ENCODE measurements around the gene TDRD7. TPM values are rescaled to one million over a fixed set of nuclear protein-coding genes. Genes with fewer than 3 reads are reported as not detected.

Gene TDRD7
- total RNA-seq, 1 donor from 2014 or later: 20.4 TPM

- Histone ChIP-seq H3K27ac (ENCODE audit: low read depth, low read length) (no peak overlapping the region), H3K36me3 (ENCODE audit: insufficient read depth, low read length) (no peaks in the 10 kb centered on the region), H3K4me3 (ENCODE audit: insufficient read depth, low read depth, low read length) (no peak overlapping the region), H3K27me3 (ENCODE audit: insufficient read depth, low read length) (no peaks in the 10 kb centered on the region), H3K4me1 (ENCODE audit: insufficient read depth, low read length) (no peaks in the 10 kb centered on the region), H2AFZ (ENCODE audit: low read depth, low read length) (no peak overlapping the region), H3K4me2 (ENCODE audit: low read length) (no peak overlapping the region), H4K20me1 (ENCODE audit: insufficient read depth, low read length) (no peaks in the 10 kb centered on the region), H3K79me2 (ENCODE audit: insufficient read depth, low read length) (no peaks in the 10 kb centered on the region), H3K9ac (ENCODE audit: low read length) (no peak overlapping the region), H3K9me3 (ENCODE audit: insufficient read depth, low read depth, low read length) (no peaks in the 10 kb centered on the region)
- peaks cover 9% of the 10 kb centered on the region for H3K4me1 Mint-ChIP-seq (ENCODE audit: low read depth, unreplicated experiment)
- H3K27me3 Mint-ChIP-seq (ENCODE audit: low read depth, unreplicated experiment): no peaks in the 10 kb centered on the region
- DNase-seq (ENCODE audit: low read depth) (no peak), FAIRE-seq (no peak)
- H3K9me3 Mint-ChIP-seq (ENCODE audit: unreplicated experiment): no peaks in the 10 kb centered on the region
- TF ChIP-seq CTCF (IDR thresholded peaks at IDR 0.05; ENCODE audit: insufficient read depth, low read depth, low read length) (no peak), EZH2 (IDR thresholded peaks at IDR 0.05; ENCODE audit: insufficient read depth, low read length) (no peak)
- no peak overlapping the region for H3K4me3 Mint-ChIP-seq (ENCODE audit: unreplicated experiment)
- no peak overlapping the region for H3K27ac Mint-ChIP-seq (ENCODE audit: unreplicated experiment)
- H3K36me3 Mint-ChIP-seq (ENCODE audit: low read depth, unreplicated experiment): peaks cover 13% of the 10 kb centered on the region
Measured at GRCh38 chr9:97431549-97432143, 19.8 kb downstream of the TDRD7 start.

- H3K79me2 ChIP-seq (ENCODE audit: insufficient read depth, low read length): no peaks in the 10 kb centered on the region
- Mint-ChIP-seq H3K27me3 (ENCODE audit: low read depth, unreplicated experiment) (no peaks in the 10 kb centered on the region), H3K4me1 (ENCODE audit: low read depth, unreplicated experiment) (peaks cover 3% of the 10 kb centered on the region), H3K27ac (ENCODE audit: unreplicated experiment) (no peak overlapping the region), H3K4me3 (ENCODE audit: unreplicated experiment) (no peak overlapping the region), H3K9me3 (ENCODE audit: unreplicated experiment) (no peaks in the 10 kb centered on the region), H3K36me3 (ENCODE audit: low read depth, unreplicated experiment) (peaks cover 8% of the 10 kb centered on the region)
- H3K27ac ChIP-seq (ENCODE audit: low read depth, low read length): no peak overlapping the region
- no peaks in the 10 kb centered on the region for H3K9me3 ChIP-seq (ENCODE audit: insufficient read depth, low read depth, low read length)
- H3K36me3 ChIP-seq (ENCODE audit: insufficient read depth, low read length): no peaks in the 10 kb centered on the region
- H3K27me3 ChIP-seq (ENCODE audit: insufficient read depth, low read length): no peaks in the 10 kb centered on the region
- FAIRE-seq: no peak
- H3K9ac ChIP-seq (ENCODE audit: low read length): no peak overlapping the region
- H3K4me2 ChIP-seq (ENCODE audit: low read length): no peak overlapping the region
- DNase-seq (ENCODE audit: low read depth): no peak
- H3K4me1 ChIP-seq (ENCODE audit: insufficient read depth, low read length): no peaks in the 10 kb centered on the region
- TF ChIP-seq EZH2 (IDR thresholded peaks at IDR 0.05; ENCODE audit: insufficient read depth, low read length) (no peak), CTCF (IDR thresholded peaks at IDR 0.05; ENCODE audit: insufficient read depth, low read depth, low read length) (no peak)
- H3K4me3 ChIP-seq (ENCODE audit: insufficient read depth, low read depth, low read length): no peak overlapping the region
- H4K20me1 ChIP-seq (ENCODE audit: insufficient read depth, low read length): no peaks in the 10 kb centered on the region
- H2AFZ ChIP-seq (ENCODE audit: low read depth, low read length): no peak overlapping the region
Measured at GRCh38 chr9:97437051-97437600, 25.2 kb downstream of the TDRD7 start.

GRCh38 chr9:97438257-97438656, 26.4 kb downstream of the TDRD7 start:
- Histone ChIP-seq H3K9ac (ENCODE audit: low read length) (no peak overlapping the region), H3K79me2 (ENCODE audit: insufficient read depth, low read length) (no peaks in the 10 kb centered on the region), H3K4me3 (ENCODE audit: insufficient read depth, low read depth, low read length) (no peak overlapping the region), H3K9me3 (ENCODE audit: insufficient read depth, low read depth, low read length) (no peaks in the 10 kb centered on the region), H4K20me1 (ENCODE audit: insufficient read depth, low read length) (no peaks in the 10 kb centered on the region), H2AFZ (ENCODE audit: low read depth, low read length) (no peak overlapping the region), H3K27ac (ENCODE audit: low read depth, low read length) (no peak overlapping the region), H3K27me3 (ENCODE audit: insufficient read depth, low read length) (no peaks in the 10 kb centered on the region), H3K36me3 (ENCODE audit: insufficient read depth, low read length) (no peaks in the 10 kb centered on the region), H3K4me2 (ENCODE audit: low read length) (no peak overlapping the region), H3K4me1 (ENCODE audit: insufficient read depth, low read length) (no peaks in the 10 kb centered on the region)
- H3K9me3 Mint-ChIP-seq (ENCODE audit: unreplicated experiment): no peaks in the 10 kb centered on the region
- TF ChIP-seq CTCF (IDR thresholded peaks at IDR 0.05; ENCODE audit: insufficient read depth, low read depth, low read length): no peak
- TF ChIP-seq EZH2 (IDR thresholded peaks at IDR 0.05; ENCODE audit: insufficient read depth, low read length): no peak
- no peak for DNase-seq (ENCODE audit: low read depth)
- no peaks in the 10 kb centered on the region for H3K27me3 Mint-ChIP-seq (ENCODE audit: low read depth, unreplicated experiment)
- peaks cover 11% of the 10 kb centered on the region for H3K36me3 Mint-ChIP-seq (ENCODE audit: low read depth, unreplicated experiment)
- peaks cover 3% of the 10 kb centered on the region for H3K4me1 Mint-ChIP-seq (ENCODE audit: low read depth, unreplicated experiment)
- no peak for FAIRE-seq
- H3K4me3 Mint-ChIP-seq (ENCODE audit: unreplicated experiment): no peak overlapping the region
- H3K27ac Mint-ChIP-seq (ENCODE audit: unreplicated experiment): no peak overlapping the region
